ENCODE results near the gene PIAS1. TPM values are rescaled to one million over a fixed set of nuclear protein-coding genes. Genes with fewer than 3 reads are reported as not detected.

The PIAS1 gene
- total RNA-seq, 1 donor from 2014 or later, result 6.8 TPM

DNA sequence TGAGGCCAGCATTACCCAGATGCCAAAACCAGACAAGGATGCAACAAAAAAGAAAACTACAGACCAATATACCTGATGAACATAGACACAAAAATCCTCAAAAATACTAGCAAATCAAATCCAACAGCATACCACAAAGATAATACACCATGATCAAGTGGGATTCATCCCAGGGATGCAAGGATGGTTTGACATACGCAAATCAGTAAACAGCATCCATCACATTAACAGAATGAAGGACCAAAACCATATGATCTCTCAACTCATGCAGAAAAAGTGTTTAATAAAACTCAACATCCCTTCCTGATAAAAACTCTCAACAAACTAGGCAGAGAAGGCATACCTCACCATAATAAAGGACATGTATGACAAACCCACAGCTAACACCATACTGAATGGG lies 14.0 kb upstream of the PIAS1 start:
- TF ChIP-seq, protein P1, sequence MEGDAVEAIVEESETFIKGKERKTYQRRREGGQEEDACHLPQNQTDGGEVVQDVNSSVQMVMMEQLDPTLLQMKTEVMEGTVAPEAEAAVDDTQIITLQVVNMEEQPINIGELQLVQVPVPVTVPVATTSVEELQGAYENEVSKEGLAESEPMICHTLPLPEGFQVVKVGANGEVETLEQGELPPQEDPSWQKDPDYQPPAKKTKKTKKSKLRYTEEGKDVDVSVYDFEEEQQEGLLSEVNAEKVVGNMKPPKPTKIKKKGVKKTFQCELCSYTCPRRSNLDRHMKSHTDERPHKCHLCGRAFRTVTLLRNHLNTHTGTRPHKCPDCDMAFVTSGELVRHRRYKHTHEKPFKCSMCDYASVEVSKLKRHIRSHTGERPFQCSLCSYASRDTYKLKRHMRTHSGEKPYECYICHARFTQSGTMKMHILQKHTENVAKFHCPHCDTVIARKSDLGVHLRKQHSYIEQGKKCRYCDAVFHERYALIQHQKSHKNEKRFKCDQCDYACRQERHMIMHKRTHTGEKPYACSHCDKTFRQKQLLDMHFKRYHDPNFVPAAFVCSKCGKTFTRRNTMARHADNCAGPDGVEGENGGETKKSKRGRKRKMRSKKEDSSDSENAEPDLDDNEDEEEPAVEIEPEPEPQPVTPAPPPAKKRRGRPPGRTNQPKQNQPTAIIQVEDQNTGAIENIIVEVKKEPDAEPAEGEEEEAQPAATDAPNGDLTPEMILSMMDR (IDR thresholded peaks at IDR 0.05; ENCODE audit: insufficient read depth, low read length, severe bottlenecking), result no peak
- FAIRE-seq (no peak), DNase-seq (ENCODE audit: low read depth) (no peak)
- no peak overlapping the region for H3K4me3 ChIP-seq (ENCODE audit: low read depth, low read length)
- no peaks in the 10 kb centered on the region for H3K27me3 ChIP-seq (ENCODE audit: control insufficient read depth, insufficient read depth, low read length)
- H3K36me3 ChIP-seq (ENCODE audit: control insufficient read depth, insufficient read depth, low read length), result no peaks in the 10 kb centered on the region

DNA sequence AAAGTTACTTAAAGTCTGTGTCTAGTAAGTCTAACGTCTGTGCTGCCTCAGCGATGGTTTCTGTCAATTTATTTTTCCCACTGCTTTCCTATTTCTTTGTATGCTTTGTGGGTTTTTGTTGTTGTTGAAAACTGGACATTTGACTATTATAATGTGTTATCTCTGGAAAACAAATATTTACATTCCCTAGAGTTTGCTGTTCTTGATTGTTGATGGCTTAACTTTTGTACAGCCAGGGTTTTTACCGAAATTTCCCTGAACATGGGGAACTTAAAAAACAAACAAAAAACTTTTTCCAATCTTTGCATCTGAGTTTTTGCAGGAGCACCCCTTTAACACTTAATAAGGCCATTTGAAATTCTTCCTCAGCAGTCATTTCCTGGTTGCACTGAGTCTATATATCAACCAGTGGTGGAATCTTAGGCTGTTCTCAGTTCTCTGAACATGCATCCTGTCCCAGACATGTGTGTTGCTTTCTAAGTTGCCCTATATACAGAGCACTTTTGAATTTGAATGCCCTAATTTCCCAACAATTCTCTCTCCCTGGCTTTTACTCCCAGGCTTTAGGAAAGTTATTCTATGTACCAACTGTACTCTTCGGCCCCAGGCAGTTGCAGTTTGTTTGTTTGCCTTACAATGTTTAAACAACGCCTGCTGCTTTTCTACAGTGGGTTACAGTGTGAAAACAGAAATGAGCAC lies 11.8 kb upstream of the PIAS1 start:
- H3K36me3 ChIP-seq (ENCODE audit: control insufficient read depth, insufficient read depth, low read length), result no peaks in the 10 kb centered on the region
- H3K4me3 ChIP-seq (ENCODE audit: low read depth, low read length), result no peak overlapping the region
- TF ChIP-seq, protein P1 (IDR thresholded peaks at IDR 0.05; ENCODE audit: insufficient read depth, low read length, severe bottlenecking), result no peak
- FAIRE-seq, result no peak
- no peaks in the 10 kb centered on the region for H3K27me3 ChIP-seq (ENCODE audit: control insufficient read depth, insufficient read depth, low read length)
- no peak for DNase-seq (ENCODE audit: low read depth)

DNA sequence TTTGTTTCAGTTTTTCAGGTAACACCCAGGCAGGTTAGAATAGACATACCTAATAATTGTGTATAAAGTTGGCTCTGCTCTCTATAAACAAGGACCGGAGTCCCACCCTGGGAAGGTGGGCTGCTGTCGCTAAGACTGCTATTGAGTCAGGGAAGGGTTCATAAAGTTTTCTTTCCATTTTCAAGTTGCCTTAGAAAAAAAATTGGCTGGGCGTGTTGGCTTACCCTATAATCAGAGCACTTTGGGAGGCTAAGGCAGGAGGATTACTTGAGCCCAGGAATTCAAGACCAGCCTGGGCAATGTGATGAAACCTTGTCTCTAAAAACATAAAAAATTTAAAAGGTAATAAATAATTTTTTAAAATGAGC lies 11.3 kb upstream of the PIAS1 start:
- DNase-seq (ENCODE audit: low read depth) (no peak), FAIRE-seq (no peak)
- H3K36me3 ChIP-seq (ENCODE audit: control insufficient read depth, insufficient read depth, low read length), result no peaks in the 10 kb centered on the region
- TF ChIP-seq, protein P1 (IDR thresholded peaks at IDR 0.05; ENCODE audit: insufficient read depth, low read length, severe bottlenecking), result no peak
- no peak overlapping the region for H3K4me3 ChIP-seq (ENCODE audit: low read depth, low read length)
- no peaks in the 10 kb centered on the region for H3K27me3 ChIP-seq (ENCODE audit: control insufficient read depth, insufficient read depth, low read length)

DNA sequence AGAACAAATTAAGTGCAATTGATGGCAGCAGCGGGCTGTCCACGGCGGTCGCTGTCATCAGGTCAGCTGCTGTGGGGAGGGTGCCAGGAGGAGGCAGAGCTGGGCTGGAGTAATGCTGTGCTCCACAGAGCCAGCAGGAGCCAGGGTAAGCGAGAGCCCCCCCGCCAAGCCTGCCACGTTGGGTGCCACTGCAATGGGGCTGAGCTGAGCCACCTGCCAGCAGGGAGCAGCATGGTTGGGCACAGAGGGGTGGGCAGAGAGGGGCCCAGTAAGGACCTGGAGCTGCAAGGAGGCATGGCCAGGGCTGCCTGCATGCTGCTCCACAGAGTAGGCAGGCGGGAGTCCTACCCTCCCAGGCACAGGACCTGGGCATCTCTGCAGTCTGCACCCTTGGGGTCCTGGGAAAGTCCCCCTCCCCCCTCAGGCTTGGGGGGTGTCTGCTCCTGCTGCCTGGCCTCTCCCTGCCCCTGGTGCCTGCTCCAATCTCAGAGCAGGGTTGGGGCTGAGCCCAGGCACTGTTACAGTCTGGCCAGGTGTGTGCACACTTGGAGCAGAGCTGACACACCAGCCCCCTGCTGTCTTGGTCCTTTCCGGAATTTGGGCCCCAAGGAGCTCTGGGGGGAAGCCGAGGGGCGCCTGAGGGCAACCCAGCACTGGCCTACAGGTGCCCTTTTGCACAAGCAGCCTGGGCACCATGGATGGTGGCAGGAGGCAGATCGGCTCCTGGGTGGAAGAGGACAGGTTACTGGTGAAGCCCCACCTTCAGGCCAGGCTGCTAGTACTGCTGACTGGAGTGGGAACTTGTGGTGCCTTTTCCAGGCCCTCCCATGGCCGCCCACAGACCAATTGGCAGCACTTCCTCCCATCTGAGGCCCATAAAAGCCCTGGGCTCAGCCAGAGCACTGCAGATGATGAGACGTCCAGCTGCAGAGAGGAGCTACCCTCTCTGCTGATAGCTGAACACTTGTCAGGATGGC lies 8.5 kb upstream of the PIAS1 start:
- no peak overlapping the region for H3K4me3 ChIP-seq (ENCODE audit: low read depth, low read length)
- DNase-seq (ENCODE audit: low read depth), result no peak
- TF ChIP-seq, protein P1 (IDR thresholded peaks at IDR 0.05; ENCODE audit: insufficient read depth, low read length, severe bottlenecking), result no peak
- no peaks in the 10 kb centered on the region for H3K36me3 ChIP-seq (ENCODE audit: control insufficient read depth, insufficient read depth, low read length)
- H3K27me3 ChIP-seq (ENCODE audit: control insufficient read depth, insufficient read depth, low read length), result no peaks in the 10 kb centered on the region
- FAIRE-seq, result no peak

DNA sequence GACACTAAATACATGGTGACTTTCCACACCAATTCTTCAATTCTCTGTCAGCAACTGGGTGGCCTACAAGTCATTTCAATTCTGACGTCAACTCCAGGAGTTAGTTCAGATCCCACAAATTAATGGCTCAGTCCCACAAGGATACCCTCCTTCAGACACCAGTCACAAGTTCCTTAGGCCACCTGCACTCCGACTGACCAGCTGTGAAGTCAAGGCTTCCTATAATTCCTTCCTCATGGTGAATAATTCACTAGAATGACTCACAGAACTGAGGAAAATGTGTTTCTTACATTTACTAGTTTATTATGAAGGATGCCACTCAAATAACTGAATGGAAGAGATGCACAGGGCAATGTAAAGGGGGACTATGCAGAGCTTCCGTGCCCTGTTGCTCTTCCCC lies 6.3 kb upstream of the PIAS1 start:
- Histone ChIP-seq H3K27me3 (ENCODE audit: control insufficient read depth, insufficient read depth, low read length) (no peaks in the 10 kb centered on the region), H3K36me3 (ENCODE audit: control insufficient read depth, insufficient read depth, low read length) (no peaks in the 10 kb centered on the region), H3K4me3 (ENCODE audit: low read depth, low read length) (no peak overlapping the region)
- TF ChIP-seq, protein P1 (IDR thresholded peaks at IDR 0.05; ENCODE audit: insufficient read depth, low read length, severe bottlenecking), result no peak
- FAIRE-seq, result no peak
- no peak for DNase-seq (ENCODE audit: low read depth)

All from bronchial epithelial cell (primary cell).